Endodermal cell (in vitro differentiated cells): ENCODE data around the gene SREBF1. TPM values are rescaled to one million over a fixed set of nuclear protein-coding genes. Genes with fewer than 3 reads are reported as not detected.

Experiments used
- DNase-seq: peaks from one replicate; pipeline ENCODE4 v3.0.0-alpha.2; 2017
- H3K27ac ChIP-seq: 2 replicates; pipeline ENCODE4 v1.5.1; 2013; ENCODE audit warnings: mild to moderate bottlenecking, low read depth, low read length, moderate library complexity
- H3K27me3 ChIP-seq: 2 replicates; pipeline ENCODE4 v1.6.1; 2013; ENCODE audit warnings: mild to moderate bottlenecking, low read length, moderate library complexity; ENCODE audit not compliant: insufficient read depth, control insufficient read depth, poor library complexity, severe bottlenecking
- H3K36me3 ChIP-seq: 2 replicates; pipeline ENCODE4 v1.7.0; 2013; ENCODE audit warnings: mild to moderate bottlenecking, low read length, moderate library complexity; ENCODE audit not compliant: control insufficient read depth, insufficient read depth
- H3K4me1 ChIP-seq: one replicate; pipeline ENCODE4 v1.7.0; 2013; ENCODE audit warnings: low read length; ENCODE audit not compliant: control insufficient read depth, insufficient read depth
- H3K4me3 ChIP-seq: 2 replicates; pipeline ENCODE4 v1.5.1; 2013; ENCODE audit warnings: mild to moderate bottlenecking, low read length, moderate library complexity
- H3K9ac ChIP-seq: 2 replicates; pipeline ENCODE4 v1.6.1; 2013; ENCODE audit warnings: mild to moderate bottlenecking, low read length, moderate library complexity; ENCODE audit not compliant: poor library complexity, severe bottlenecking; ENCODE audit errors: extremely low read depth
- H3K9me3 ChIP-seq: 2 replicates; pipeline ENCODE4 v1.6.1; 2013; ENCODE audit warnings: mild to moderate bottlenecking, low read length, moderate library complexity; ENCODE audit not compliant: control insufficient read depth
- H3K27ac Mint-ChIP-seq: 2 replicates; pipeline ENCODE4 v1.8.0; 2020; ENCODE audit warnings: mixed read lengths
- H3K27me3 Mint-ChIP-seq: 2 replicates; pipeline ENCODE4 v1.8.0; 2021; ENCODE audit warnings: mild to moderate bottlenecking, mixed read lengths; ENCODE audit not compliant: insufficient read depth
- H3K36me3 Mint-ChIP-seq: 2 replicates; pipeline ENCODE4 v1.8.0; 2020; ENCODE audit warnings: low read depth, mixed read lengths
- H3K4me1 Mint-ChIP-seq: 2 replicates; pipeline ENCODE4 v1.8.0; 2020; ENCODE audit warnings: mixed read lengths
- H3K4me3 Mint-ChIP-seq: 2 replicates; pipeline ENCODE4 v1.8.0; 2020; ENCODE audit warnings: mild to moderate bottlenecking, moderate library complexity, mixed read lengths
- H3K9me3 Mint-ChIP-seq: 2 replicates; pipeline ENCODE4 v1.8.0; 2020; ENCODE audit warnings: mild to moderate bottlenecking, mixed read lengths
- WGBS, 2 experiments: methylation state at CpG; one replicate each; pipeline versions ENCODE4 v1.1.5 to v1.1.7; 2013; ENCODE audit warnings: missing lambda C conversion rate in 2 of 2, mixed read lengths in 1 of 2; ENCODE audit not compliant: insufficient coverage in 1 of 2, insufficient read length in 1 of 2; 5-methylcytosine and 5-hydroxymethylcytosine counted together
- total RNA-seq, 2 donors: library from RNA; stranded (reverse); fragmentation: NEBNext Ultra II Directional in 1 of 2; extraction: Animal tissue kit (Norgen Biotek cat#: 25700) in 1 of 2; gene quantifications; 2 replicates in 1 of 2; 3 replicates in 1 of 2; pipeline ENCODE4 v1.2.1, GENCODE V29; 2021
- TF ChIP-seq, protein P1 (sequence below): fragments of 200-600 bp; sonication (generic); conservative IDR thresholded peaks from 2 replicates; pipeline ENCODE4 v1.5.0; 2021; ENCODE audit warnings: antibody characterized with exemption, mild to moderate bottlenecking

SREBF1 gene
- total RNA-seq, 2 donors from 2014 or later = 39.0 to 58.2 TPM

GRCh38 chr17:17814162-17815061, 22.4 kb downstream of the SREBF1 start:
- peaks cover 9% of the 10 kb centered on the region for H3K4me1 ChIP-seq
- DNase-seq = no peak
- H3K36me3 ChIP-seq = peaks cover 33% of the 10 kb centered on the region
- WGBS, 2 experiments = 91 to 97% methylated on average over 18 to 20 of the region's 20 CpGs
- H3K4me1 Mint-ChIP-seq = peaks cover 8% of the 10 kb centered on the region
- H3K27ac Mint-ChIP-seq = no peak overlapping the region
- H3K27me3 ChIP-seq = no peaks in the 10 kb centered on the region
- TF ChIP-seq, protein P1, sequence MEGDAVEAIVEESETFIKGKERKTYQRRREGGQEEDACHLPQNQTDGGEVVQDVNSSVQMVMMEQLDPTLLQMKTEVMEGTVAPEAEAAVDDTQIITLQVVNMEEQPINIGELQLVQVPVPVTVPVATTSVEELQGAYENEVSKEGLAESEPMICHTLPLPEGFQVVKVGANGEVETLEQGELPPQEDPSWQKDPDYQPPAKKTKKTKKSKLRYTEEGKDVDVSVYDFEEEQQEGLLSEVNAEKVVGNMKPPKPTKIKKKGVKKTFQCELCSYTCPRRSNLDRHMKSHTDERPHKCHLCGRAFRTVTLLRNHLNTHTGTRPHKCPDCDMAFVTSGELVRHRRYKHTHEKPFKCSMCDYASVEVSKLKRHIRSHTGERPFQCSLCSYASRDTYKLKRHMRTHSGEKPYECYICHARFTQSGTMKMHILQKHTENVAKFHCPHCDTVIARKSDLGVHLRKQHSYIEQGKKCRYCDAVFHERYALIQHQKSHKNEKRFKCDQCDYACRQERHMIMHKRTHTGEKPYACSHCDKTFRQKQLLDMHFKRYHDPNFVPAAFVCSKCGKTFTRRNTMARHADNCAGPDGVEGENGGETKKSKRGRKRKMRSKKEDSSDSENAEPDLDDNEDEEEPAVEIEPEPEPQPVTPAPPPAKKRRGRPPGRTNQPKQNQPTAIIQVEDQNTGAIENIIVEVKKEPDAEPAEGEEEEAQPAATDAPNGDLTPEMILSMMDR = no peak
- H3K36me3 Mint-ChIP-seq = peaks cover 43% of the 10 kb centered on the region
- H3K27ac ChIP-seq = no peak overlapping the region
- H3K27me3 Mint-ChIP-seq = no peaks in the 10 kb centered on the region
- H3K9me3 Mint-ChIP-seq = no peaks in the 10 kb centered on the region
- no peak overlapping the region for H3K4me3 ChIP-seq
- H3K9ac ChIP-seq = no peak overlapping the region
- H3K4me3 Mint-ChIP-seq = no peak overlapping the region
- no peaks in the 10 kb centered on the region for H3K9me3 ChIP-seq

DNA sequence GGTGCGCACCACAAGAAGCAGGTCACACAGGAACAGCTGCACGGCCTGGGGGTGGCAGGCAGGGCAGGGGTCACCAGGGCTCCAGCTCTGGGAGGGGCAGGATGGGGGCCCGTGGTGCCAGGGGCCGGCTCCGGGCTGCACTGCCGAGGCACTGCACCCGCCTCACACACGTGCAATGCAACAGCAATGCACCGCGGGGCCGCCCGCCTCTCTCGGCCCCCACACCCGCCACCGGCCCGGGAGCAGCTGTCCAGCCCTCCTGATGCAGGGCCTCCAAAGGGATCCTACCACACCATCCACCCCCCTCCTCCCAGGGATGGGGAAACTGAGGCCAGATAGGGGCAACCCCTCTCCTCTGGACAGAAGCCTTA, 23.1 kb downstream of the SREBF1 start:
- Mint-ChIP-seq H3K4me3 (no peak overlapping the region), H3K27me3 (peaks cover 6% of the 10 kb centered on the region)
- no peak overlapping the region for H3K9ac ChIP-seq

GRCh38 chr17:17813055-17813724, 23.6 kb downstream of the SREBF1 start:
- peaks cover 8% of the 10 kb centered on the region for H3K27me3 Mint-ChIP-seq
- no peak overlapping the region for H3K9ac ChIP-seq
- no peaks in the 10 kb centered on the region for H3K9me3 ChIP-seq
- no peak overlapping the region for H3K4me3 Mint-ChIP-seq
- no peaks in the 10 kb centered on the region for H3K27me3 ChIP-seq
- WGBS, 2 experiments = 96 to 97% methylated on average over 19 to 25 of the region's 25 CpGs
- TF ChIP-seq, protein P1 = no peak
- peaks cover 9% of the 10 kb centered on the region for H3K4me1 ChIP-seq
- H3K27ac ChIP-seq = no peak overlapping the region
- no peak overlapping the region for H3K27ac Mint-ChIP-seq
- peaks cover 36% of the 10 kb centered on the region for H3K36me3 Mint-ChIP-seq
- no peaks in the 10 kb centered on the region for H3K9me3 Mint-ChIP-seq
- H3K36me3 ChIP-seq = peaks cover 26% of the 10 kb centered on the region
- DNase-seq = no peak
- no peak overlapping the region for H3K4me3 ChIP-seq
- peaks cover 8% of the 10 kb centered on the region for H3K4me1 Mint-ChIP-seq

More for the DNA sequence above, 23.1 kb downstream of the SREBF1 start:
- no peak for DNase-seq
- H3K36me3 Mint-ChIP-seq = peaks cover 38% of the 10 kb centered on the region
- no peaks in the 10 kb centered on the region for H3K9me3 ChIP-seq
- H3K4me3 ChIP-seq = no peak overlapping the region
- H3K36me3 ChIP-seq = peaks cover 28% of the 10 kb centered on the region
- no peak overlapping the region for H3K27ac ChIP-seq
- peaks cover 8% of the 10 kb centered on the region for H3K4me1 Mint-ChIP-seq
- WGBS, 2 experiments = 82 to 96% methylated on average over 4 to 16 of the region's 16 CpGs
- TF ChIP-seq, protein P1 = no peak
- peaks cover 9% of the 10 kb centered on the region for H3K4me1 ChIP-seq
- no peak overlapping the region for H3K27ac Mint-ChIP-seq
- H3K9me3 Mint-ChIP-seq = no peaks in the 10 kb centered on the region
- no peaks in the 10 kb centered on the region for H3K27me3 ChIP-seq
